HS-5 (cell line): Measurements from ENCODE around the gene ASPG.

Source experiments
- DNase-seq: peaks from one replicate; pipeline ENCODE4 v3.0.0-alpha.2; 2012; ENCODE audit warnings: low read depth

The ASPG gene

DNA sequence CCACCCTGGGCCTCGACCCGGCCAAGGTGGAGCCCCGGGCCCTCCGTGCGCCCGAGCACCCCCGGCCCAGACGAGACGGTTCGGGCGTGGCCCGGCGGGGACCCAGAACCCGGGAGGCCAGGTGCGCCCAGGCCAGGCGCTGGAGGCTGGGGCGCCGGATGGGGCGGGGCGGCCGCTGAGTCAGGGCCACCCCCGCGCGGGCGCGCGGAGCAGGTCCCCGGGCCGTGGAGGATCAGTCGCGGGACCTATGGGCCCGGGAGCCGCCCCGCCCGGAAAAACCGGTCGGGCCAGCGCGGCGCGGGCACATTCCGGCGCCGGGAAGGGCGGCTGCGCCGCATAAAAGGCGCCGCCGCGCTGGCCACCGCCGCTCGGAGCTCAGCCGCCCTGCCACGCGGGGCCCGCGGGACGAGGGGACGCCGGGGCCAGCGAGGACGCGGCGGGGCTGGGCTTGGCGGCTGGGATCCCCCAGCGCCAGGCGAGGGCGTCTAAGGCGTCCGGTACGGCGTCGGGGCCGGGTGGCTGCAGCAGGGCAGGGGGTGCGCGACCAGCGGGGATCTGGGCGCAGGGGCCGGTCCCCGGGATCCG is 31.3 kb downstream of the ASPG start:
- no peak for DNase-seq

DNA sequence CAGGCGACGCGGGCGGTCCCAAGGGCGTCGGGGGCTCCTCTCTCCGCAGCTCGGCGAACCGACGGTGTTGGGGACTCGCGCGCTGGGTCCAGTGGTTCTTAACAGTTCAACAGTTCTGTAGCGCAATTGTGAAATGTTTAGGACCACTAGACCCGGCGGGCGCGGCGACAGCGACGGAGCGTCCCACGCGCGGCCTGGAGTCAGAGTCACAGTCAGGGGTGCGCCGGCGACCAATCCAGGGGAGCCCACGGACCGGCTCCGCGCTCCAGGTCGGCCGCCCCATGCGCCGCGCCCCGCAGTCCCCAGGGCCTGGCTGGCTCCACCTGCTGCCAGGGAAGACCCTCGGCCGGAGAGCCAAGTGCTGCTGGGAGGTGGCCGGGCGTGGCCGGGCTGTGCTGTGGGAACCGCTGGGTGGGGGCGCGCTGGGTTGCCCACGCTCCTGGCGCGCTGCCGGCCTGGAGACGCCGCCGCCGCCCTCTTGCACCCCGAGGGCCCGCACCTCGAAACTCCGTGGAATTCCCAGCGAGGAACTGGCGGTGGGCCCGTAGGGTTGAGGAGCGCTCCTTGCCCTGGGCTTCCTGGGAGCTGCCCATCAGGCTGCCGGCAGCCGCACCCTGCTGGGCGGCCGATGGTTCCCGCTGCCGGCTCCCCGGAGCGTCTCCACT is 32.0 kb downstream of the ASPG start:
- DNase-seq, result no peak

DNA sequence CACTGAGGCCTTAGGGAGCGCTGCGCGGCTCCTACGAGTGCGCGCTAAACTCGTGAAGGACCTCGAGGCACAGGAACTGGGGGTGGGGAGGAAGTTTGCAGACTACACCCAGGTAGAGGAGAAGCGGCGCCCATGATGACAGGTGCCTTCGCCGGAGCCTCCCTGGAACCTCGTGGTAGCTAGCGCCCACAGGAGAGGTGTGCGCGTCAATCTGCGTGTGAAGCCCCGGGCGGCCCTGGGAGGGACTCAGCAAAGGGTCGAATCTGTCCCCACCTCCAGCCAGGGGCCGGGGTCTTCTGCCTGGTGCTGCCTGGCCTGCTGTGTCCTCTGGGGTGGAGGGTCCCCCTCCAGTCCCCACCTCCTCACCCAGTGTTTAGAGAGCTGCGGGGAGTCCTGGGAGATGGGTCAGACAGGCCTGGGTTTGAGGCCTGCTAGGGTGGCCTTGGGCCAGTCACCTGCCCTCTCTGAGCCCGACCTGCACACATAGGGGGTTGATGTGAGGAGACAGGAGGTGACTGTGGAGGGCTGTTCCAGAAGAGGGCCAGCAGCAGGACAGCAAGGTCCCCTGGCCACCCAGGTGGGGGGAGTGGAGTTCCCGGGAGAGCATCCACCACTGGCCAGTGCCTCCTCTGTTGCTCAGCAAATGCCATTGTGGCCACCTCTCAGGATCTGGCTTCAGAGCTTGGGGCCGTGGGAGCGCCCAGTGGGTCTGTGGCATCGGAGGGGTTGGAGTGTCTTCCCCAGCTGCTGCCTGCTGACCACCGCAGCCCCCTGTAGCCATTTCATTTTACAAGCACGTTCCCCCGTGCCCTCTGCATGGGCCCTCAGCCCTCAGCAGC is 32.7 kb downstream of the ASPG start:
- no peak for DNase-seq

DNA sequence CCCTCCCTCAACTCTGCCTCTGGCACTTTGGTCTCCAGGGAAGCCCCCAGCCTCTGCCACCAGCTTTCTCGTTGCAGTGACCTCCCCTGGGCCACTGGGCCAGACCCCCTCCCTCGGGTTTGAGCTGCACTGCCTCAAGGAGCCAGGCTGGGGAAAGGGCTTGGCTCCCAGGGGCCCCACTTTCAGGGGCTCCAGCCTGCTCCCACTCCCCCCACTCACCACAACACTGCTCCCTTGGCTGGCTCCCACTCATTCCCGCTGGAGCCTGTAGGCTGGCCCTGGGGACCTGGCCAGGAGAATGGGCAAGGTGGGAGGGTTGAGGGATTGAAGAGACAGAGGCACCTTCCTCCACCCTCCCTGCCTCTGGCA is 33.6 kb downstream of the ASPG start:
- DNase-seq, result no peak

DNA sequence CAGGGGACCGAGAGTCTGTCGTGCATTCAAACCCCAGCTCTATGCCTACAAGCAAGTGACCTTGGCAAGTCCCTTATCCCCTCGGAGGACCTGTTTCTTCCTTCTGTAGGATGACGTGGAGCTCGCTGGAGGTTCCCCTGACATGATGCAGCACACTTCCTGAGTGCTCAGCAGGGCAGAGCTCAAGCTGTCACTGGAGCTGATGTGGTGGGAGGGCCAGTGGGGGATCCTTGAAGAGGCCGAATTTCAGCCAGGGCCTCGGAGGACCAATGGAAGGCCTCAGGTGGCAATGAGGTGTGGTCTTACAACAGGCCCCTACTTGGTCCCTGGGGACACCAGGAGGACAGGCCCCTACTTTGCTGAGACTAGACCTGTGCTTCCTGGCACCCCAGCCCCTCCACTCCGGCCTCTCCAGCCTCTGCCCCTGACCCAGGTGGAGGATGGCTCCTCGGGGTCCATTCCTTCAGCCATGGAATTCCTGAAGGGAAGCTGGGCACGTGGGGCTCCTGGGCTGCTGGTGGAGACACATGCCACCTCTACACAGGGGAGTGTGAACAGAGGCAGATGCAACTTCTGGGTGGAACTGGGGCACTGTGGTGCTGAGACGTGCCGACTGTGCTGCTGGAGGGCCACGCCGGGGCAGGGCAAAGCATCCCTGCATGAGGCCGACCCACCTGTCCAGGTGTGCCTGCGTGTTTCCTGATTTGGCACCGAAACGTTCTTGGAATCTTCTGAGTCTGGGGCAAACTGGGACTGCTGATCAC is 34.2 kb downstream of the ASPG start:
- no peak for DNase-seq

- DNase-seq, result no peak
Observed at GRCh38 chr14:104120281-104120741, 34.8 kb downstream of the ASPG start.

- DNase-seq, result no peak
Observed at GRCh38 chr14:104121142-104121541, 35.6 kb downstream of the ASPG start.

GRCh38 chr14:104123879-104124278 is 38.4 kb downstream of the ASPG start:
- no peak for DNase-seq

DNA sequence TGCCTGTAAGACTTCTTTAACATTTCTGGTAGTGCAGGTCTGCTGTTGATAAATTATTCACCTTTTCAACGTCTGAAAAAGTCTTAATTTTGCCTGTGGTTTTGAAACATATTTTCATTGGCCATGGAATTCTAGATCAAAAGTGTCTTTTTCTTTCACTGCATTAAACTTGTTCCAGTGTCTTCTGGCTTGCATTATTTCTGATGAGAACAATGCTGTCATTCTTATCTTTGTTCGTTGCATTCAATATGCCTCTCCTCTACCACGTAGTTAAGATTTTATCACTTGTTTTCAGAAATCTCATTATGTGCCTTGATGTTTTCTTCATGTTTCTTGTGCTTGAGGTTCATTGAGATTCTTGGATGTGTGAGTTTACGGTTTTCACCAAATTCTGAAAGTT is 39.5 kb downstream of the ASPG start:
- DNase-seq, result no peak

DNA sequence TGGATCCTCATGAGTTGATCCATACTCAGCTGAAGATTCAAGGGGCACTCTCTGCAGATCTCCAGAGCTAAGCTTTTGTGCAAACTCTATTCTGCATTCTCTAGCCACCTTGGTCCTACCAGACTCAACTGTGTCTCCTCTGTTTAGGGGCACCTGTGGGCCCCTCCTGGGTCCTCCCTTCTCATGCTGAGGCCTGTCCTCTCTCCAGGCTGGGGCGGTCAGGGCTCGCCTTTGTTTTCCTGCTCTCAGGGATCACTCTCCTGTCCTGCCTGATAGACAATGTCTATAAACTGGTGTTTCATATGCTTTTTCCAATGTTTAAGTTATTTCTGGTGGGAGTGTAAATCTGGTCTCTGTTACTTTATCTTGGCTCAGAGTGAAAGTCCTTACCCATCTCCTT is 41.3 kb downstream of the ASPG start:
- no peak for DNase-seq

GRCh38 chr14:104128981-104129380 is 43.5 kb downstream of the ASPG start:
- DNase-seq, result no peak

DNA sequence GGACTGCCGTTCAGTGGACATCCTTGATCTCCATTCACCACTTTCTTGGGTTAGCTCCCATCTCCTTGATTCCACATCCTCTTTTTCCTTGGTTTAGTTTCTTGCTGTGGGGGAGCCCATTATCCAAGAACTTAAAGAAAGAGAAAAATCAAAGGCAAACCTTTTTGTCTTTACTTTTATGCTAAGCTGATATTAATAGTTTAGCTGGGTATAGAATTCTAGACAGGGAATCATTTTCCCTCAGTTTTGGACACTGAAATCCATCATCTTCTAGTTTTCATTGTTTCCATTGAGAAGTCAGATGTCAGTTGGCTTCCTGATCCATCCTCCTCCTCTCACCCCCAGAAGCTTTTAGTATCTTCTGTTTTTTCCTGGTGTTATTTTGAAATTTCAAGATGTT is 44.1 kb downstream of the ASPG start:
- no peak for DNase-seq

GRCh38 chr14:104130974-104131651 is 45.6 kb downstream of the ASPG start:
- DNase-seq, result no peak

- DNase-seq, result no peak
Observed at GRCh38 chr14:104131968-104132732, 46.6 kb downstream of the ASPG start.

GRCh38 chr14:104132981-104133380 is 47.5 kb downstream of the ASPG start:
- DNase-seq, result no peak

DNA sequence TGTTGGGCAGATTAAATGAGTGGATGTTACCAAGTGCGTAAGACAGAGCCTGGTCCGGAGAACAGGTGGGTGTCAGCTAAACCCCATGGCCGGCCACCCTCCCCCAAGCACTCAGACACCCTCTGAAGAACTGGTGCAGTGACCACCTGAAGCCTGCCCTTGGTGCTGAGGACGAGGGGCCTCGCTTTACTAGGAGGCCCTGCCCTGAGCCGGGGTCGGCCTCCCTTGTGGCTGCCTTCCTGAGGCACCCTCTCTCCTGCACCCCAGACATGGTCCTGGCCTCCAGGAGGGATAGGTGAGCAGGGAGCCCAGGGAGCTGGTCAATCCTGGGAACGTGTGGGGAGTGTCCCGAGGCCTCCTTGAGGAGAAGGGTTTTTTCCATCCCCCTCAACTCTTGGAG is 48.0 kb downstream of the ASPG start:
- no peak for DNase-seq

- DNase-seq, result no peak
Observed at GRCh38 chr14:104134061-104134965, 48.8 kb downstream of the ASPG start.

DNA sequence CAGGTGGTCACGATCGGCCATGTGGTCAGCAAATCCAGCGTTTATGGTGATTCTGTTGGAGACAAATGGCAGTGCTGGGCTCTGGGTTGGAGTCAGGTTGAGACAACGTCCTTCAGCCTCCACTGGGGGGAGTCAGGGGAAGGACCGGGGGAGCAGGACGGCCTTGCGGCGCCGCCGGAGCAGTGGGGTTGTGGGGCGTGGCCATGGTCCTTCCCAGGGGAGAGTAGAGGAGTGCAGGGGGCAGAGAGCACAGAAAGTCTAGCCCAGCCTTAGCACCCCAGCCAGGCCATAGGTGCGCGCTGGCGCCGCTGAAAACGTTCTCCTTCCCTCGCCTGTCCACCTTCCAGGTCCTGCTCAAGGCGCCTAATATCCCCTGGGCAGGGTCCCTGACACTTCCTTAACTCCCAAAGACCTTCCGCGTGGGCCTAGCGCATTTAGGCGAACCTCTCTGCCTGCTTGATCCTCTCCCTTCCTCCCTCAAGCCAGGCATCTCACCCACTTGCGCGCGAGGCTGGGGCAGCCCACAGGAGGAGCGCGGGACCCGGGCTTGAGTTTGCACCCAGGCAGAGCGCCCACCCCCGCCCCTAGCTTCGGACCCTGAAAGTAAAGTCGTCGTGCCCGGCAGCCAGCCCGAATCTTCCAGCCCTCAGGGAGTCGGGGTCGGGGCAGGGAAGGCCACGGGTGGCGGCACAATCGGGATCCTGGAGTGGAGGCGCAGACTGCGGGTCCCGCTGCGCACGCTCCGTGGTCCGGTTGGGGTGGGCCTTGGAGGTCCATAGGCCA is 49.8 kb downstream of the ASPG start:
- no peak for DNase-seq

DNA sequence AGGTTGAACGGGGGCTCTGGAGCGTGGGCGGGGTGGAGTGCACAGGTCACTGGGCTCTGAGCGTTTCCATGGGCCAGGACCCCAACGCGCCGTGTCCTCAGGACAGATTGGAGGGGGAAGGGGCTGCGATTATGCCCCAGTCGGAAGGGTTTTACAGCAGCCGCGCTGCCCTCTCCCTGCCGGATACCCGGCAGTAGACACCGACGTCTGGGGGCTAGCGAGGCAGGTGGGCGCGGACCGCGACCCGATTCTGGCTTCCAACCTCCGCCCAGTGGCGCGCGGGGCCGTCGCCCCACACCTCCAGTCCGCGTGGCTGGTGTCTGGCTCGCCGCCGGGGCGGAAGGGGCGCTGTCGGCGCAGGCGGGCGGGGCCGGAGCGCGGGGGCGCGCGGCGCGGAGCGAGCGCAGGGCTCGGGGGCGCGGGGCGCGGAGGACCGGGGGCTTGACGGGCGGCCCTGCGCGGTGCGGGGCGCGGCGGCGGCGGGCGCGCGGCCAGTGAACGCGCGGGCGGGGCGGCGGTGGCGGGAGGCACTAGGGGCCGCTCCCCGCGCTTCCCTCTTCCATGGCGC is 50.5 kb downstream of the ASPG start:
- DNase-seq, result no peak
